Peyer's patch (tissue), 4 donors: ENCODE measurements around the gene FRYL.

Source experiments
- CTCF ChIP-seq, 6 experiments: fragments of 450-650 bp in 4 of 6; fragments of 200-600 bp in 2 of 6; sonication (generic) in 1 of 6; IDR thresholded peaks; one replicate each; pipeline ENCODE4 v1.5.1; 2017 to 2019; ENCODE audit warnings: antibody characterized with exemption in 6 of 6, mild to moderate bottlenecking in 3 of 6, moderate library complexity in 1 of 6
- POLR2A ChIP-seq, 2 donors: fragments of 450-650 bp; IDR thresholded peaks; one replicate each; pipeline ENCODE4 v1.5.1; 2017; ENCODE audit warnings: antibody characterized with exemption in 2 of 2, mild to moderate bottlenecking in 2 of 2, moderate library complexity in 2 of 2

- TF ChIP-seq CTCF (IDR thresholded peaks at IDR 0.05) (peak; percentile 63 to 95 (median 90)), POLR2A (IDR thresholded peaks at IDR 0.05) (no peak)
These were observed 201.7 kb downstream of the FRYL start for GRCh38 chr4:48578132-48578968.
